ENCODE results near the gene KCNG1. TPM values are rescaled to one million over a fixed set of nuclear protein-coding genes. Genes with fewer than 3 reads are reported as not detected.
"Not testable (repeated sequence)": the region's sequence is repeated elsewhere in the genome, so short reads cannot be mapped to it uniquely, and the experiment has no call there.

Gene KCNG1
- total RNA-seq, 1 donor from 2014 or later, result not detected

GRCh38 chr20:50980071-50980681, 42.7 kb downstream of the KCNG1 start:
- no peak for DNase-seq

DNA sequence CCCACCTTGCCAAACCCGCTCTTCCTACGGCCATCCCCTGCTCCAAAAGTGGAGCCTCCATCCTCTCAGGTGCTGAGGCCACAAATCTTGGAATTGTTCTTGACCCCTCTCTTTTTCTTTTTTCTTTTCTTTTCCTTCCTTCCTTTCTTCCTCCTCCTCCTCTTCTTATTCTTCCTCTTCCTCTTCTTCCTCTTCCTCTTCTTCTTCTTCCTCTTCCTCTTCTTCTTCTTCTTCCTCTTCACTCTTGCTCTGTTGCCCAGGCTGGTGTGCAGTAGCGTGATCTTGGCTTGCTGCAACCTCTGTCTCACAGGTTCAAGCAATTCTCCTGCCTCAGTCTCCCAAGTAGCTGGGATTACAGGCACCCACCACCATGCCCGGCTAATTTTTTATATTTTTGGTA, 44.4 kb downstream of the KCNG1 start:
- intact Hi-C loops (cut with DNase I); H3K27ac ChIP-seq; H3K4me3 ChIP-seq; H3K27me3 ChIP-seq; DNase-seq; H3K4me1 ChIP-seq; H3K36me3 ChIP-seq; ATAC-seq; H3K9me3 ChIP-seq: not testable (repeated sequence)

More at GRCh38 chr20:50980071-50980681, 42.7 kb downstream of the KCNG1 start:
- H3K9me3 ChIP-seq, result no peaks in the 10 kb centered on the region
- ATAC-seq, result peak; percentile 58
- no peaks in the 10 kb centered on the region for H3K36me3 ChIP-seq
- intact Hi-C loops (cut with DNase I), result no loop called here
- TF ChIP-seq CTCF (IDR thresholded peaks at IDR 0.05), result no peak
- peaks cover 17% of the 10 kb centered on the region for H3K27me3 ChIP-seq
- H3K4me1 ChIP-seq, result peaks cover 3% of the 10 kb centered on the region
- no peak overlapping the region for H3K27ac ChIP-seq
- no peak overlapping the region for H3K4me3 ChIP-seq

DNA sequence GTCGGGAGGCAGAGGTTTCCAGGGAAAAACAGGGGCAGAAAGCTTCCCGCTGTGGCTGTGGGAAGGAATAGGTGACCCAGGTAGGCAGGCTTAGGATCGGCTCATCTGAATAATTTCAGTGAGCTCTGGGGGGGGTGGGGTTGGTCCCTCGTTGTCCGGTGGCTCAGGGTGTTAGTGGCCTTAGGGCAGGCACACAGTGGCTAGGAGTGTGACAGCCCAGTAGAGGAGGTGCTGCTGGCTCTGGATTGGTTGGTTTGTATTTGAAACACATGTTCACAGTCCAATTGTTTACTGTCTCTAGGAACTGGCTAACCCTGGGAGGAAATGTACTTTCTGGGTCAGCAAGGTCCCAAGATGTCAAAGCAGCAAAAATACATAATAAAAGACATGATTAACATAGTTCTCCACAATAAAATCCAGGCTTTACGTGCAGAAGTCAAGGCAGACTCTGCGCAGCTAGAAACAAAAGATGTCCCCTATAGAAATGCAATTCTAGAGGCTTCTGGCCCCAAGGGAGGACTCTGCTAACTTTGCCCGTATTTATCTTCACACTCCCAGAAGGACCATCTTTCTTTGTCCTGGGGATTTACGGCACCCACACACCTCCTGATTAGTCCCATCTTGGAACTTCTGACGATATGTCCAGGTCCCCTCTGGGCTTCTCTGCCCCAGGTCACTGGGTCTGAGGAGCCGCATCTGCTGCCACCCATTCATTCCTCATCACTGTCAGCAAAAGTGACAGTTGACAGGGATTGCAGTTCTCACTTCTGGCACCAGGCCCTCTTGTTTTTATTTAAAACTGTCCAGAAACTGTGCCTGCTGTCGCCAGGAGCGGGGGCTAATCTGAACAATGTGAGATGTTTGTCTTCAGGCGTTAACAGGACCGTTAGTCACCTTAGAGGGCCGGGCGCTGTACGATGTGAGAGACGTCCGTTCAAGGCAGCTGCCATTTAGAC, 45.6 kb downstream of the KCNG1 start:
- peaks cover 3% of the 10 kb centered on the region for H3K4me1 ChIP-seq
- H3K9me3 ChIP-seq, result no peaks in the 10 kb centered on the region
- H3K27ac ChIP-seq, result no peak overlapping the region
- ATAC-seq (no peak), DNase-seq (no peak)
- intact Hi-C loops (cut with DNase I), result no loop called here
- H3K36me3 ChIP-seq, result no peaks in the 10 kb centered on the region
- no peak overlapping the region for H3K4me3 ChIP-seq
- H3K27me3 ChIP-seq, result peaks cover 4% of the 10 kb centered on the region
- no peak for TF ChIP-seq CTCF (IDR thresholded peaks at IDR 0.05)

GRCh38 chr20:50975701-50976330, 47.1 kb downstream of the KCNG1 start:
- DNase-seq (no peak), ATAC-seq (no peak)
- H3K9me3 ChIP-seq, result no peaks in the 10 kb centered on the region
- TF ChIP-seq CTCF (IDR thresholded peaks at IDR 0.05), result no peak
- intact Hi-C loops (cut with DNase I), result no loop called here
- H3K4me3 ChIP-seq, result no peak overlapping the region
- no peaks in the 10 kb centered on the region for H3K4me1 ChIP-seq
- H3K36me3 ChIP-seq, result no peaks in the 10 kb centered on the region
- H3K27me3 ChIP-seq, result peaks cover 4% of the 10 kb centered on the region
- H3K27ac ChIP-seq, result no peak overlapping the region

DNA sequence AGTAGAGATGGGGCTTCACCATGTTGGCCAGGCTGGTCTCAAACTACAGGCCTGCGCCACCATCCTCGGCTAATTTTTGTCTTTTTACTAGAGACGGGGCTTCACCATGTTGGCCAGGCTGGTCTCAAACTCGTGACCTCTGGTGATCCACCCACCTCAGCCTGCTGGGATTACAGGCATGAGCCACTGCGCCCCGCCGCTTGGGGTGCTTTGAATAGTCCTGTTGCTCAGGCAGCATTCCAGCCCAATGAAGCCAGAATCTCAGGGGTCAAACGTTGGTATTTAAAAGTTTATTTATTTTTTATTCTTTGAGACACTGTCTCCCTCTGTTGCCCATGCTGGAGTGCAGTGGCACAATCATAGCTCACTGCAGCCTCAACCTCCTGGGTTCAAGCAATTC, 53.0 kb downstream of the KCNG1 start:
- Histone ChIP-seq H3K27me3 (no peaks in the 10 kb centered on the region), H3K36me3 (no peaks in the 10 kb centered on the region), H3K4me1 (no peaks in the 10 kb centered on the region), H3K27ac (no peak overlapping the region), H3K9me3 (no peaks in the 10 kb centered on the region), H3K4me3 (no peak overlapping the region)
- ATAC-seq, result no peak
- DNase-seq, result no peak
- TF ChIP-seq CTCF (IDR thresholded peaks at IDR 0.05), result no peak
- intact Hi-C loops (cut with DNase I), result no loop called here

DNA sequence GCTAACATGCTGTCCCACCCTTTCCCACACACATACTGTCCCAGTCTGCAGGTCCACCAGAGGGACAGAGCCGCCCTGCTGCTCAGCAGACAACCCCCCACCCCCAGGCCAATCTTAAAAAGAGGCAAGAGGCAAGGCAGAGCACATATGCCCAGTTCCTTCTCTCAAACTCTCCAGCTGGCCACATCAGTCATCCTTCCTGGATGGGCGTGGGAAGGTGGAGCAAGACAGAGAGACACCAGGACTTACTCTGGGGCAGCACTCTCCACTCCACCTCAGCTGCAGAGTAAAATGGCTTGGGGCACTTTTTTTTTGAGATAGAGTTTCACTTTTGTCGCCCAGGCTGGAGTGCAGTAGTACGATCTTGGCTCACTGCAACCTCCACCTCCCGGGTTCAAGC, 53.5 kb downstream of the KCNG1 start:
- H3K4me1 ChIP-seq, result no peaks in the 10 kb centered on the region
- no peaks in the 10 kb centered on the region for H3K9me3 ChIP-seq
- intact Hi-C loops (cut with DNase I), result no loop called here
- no peak for TF ChIP-seq CTCF (IDR thresholded peaks at IDR 0.05)
- no peak overlapping the region for H3K4me3 ChIP-seq
- H3K36me3 ChIP-seq, result no peaks in the 10 kb centered on the region
- ATAC-seq, result no peak
- H3K27ac ChIP-seq, result no peak overlapping the region
- no peak for DNase-seq
- no peaks in the 10 kb centered on the region for H3K27me3 ChIP-seq
